Activated naive CD4-positive, alpha-beta T cell treated with anti-CD3 and anti-CD28 coated beads for 36 hours (primary cell): ENCODE data around the gene CLPX. TPM values are rescaled to one million over a fixed set of nuclear protein-coding genes. Genes with fewer than 3 reads are reported as not detected.
"Not testable (repeated sequence)": the region's sequence is repeated elsewhere in the genome, so short reads cannot be mapped to it uniquely, and the experiment has no call there.

Source experiments
- CTCF ChIA-PET: fragments of 350-600 bp; sonication (Branson Sonifier 250); formaldehyde crosslinking; loops from one replicate; lab custom pipeline; 2021; ENCODE audit warnings: antibody characterized with exemption; lab: Charles Lee
- DNase-seq: peaks from one replicate; pipeline ENCODE4 v3.0.0-alpha.2; 2020
- H3K27ac Mint-ChIP-seq: one replicate; pipeline ENCODE4 v1.8.0; 2021; ENCODE audit warnings: mild to moderate bottlenecking, mixed read lengths
- H3K27me3 Mint-ChIP-seq: one replicate; pipeline ENCODE4 v1.8.0; 2021; ENCODE audit warnings: low read depth, mixed read lengths
- H3K36me3 Mint-ChIP-seq: one replicate; pipeline ENCODE4 v1.8.0; 2021; ENCODE audit warnings: low read depth, mixed read lengths
- H3K4me1 Mint-ChIP-seq: one replicate; pipeline ENCODE4 v1.8.0; 2021; ENCODE audit warnings: low read depth, mixed read lengths
- H3K4me3 Mint-ChIP-seq: one replicate; pipeline ENCODE4 v1.8.0; 2021; ENCODE audit warnings: mild to moderate bottlenecking, moderate library complexity, mixed read lengths
- H3K9me3 Mint-ChIP-seq: one replicate; pipeline ENCODE4 v1.8.0; 2021; ENCODE audit warnings: mixed read lengths
- intact Hi-C: fragments of 100-400 bp; cut with micrococcal nuclease; formaldehyde crosslinking; loops from one replicate; pipeline ENCODE4 v1.15.1; 2023
- total RNA-seq, 2 experiments: library from RNA; stranded (reverse); gene quantifications; one replicate each; pipeline ENCODE4 v1.2.3, GENCODE V29; 2021

The CLPX gene
- total RNA-seq, 2 experiments from 2014 or later: 62.7 to 69.9 TPM

DNA sequence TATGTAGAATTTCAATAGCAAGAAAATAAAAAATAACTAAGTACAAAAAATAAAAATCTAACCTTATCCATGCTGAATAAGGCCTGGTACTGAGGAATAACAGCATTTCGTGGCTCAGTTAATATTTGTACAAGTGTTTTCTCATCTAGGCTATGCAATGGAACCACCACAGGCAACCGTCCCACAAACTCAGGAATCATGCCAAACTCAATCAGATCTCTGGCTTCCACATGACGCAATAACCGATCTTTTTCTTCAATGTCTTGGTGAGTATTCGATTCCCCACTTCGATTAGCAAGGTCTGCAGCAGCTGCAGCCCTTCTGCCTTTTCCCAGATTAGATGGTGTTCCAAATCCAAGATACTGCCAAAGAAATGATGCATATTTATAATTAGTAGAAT, 30.4 kb downstream of the CLPX start:
- Mint-ChIP-seq H3K27ac (no peak overlapping the region), H3K4me3 (no peak overlapping the region), H3K36me3 (peaks cover 30% of the 10 kb centered on the region), H3K27me3 (no peaks in the 10 kb centered on the region), H3K9me3 (no peaks in the 10 kb centered on the region), H3K4me1 (no peaks in the 10 kb centered on the region)
- CTCF ChIA-PET: no interaction called here
- DNase-seq: no peak
- intact Hi-C loops: no loop called here

DNA sequence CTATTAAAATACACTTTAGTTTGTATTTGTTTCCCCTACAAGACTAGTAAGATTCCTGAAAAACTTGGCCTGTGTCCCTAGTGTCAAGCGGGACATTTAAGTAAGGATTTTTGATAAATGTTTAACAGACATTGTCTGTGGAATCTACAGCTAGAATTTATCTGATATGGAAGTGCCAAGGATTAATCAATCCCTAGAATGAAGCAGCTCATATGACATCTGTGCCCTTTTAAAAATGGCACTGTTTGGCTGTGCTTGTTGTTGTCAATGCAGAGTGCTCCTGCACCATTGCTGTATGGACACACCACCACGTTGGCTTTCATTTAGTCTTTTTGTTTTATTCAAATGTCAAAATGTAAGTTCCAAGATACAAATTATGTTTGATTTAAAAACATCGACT, 37.2 kb downstream of the CLPX start:
- no peak overlapping the region for H3K27ac Mint-ChIP-seq
- no peaks in the 10 kb centered on the region for H3K27me3 Mint-ChIP-seq
- no peak overlapping the region for H3K4me3 Mint-ChIP-seq
- peaks cover 9% of the 10 kb centered on the region for H3K36me3 Mint-ChIP-seq
- no peaks in the 10 kb centered on the region for H3K9me3 Mint-ChIP-seq
- CTCF ChIA-PET: interaction anchor here (1.1 kb wide), 1 partner anchor 124 kb away, joined by 3 read pairs; no protein-coding TSS in a partner anchor
- intact Hi-C loops: no loop called here
- no peak for DNase-seq
- no peaks in the 10 kb centered on the region for H3K4me1 Mint-ChIP-seq

DNA sequence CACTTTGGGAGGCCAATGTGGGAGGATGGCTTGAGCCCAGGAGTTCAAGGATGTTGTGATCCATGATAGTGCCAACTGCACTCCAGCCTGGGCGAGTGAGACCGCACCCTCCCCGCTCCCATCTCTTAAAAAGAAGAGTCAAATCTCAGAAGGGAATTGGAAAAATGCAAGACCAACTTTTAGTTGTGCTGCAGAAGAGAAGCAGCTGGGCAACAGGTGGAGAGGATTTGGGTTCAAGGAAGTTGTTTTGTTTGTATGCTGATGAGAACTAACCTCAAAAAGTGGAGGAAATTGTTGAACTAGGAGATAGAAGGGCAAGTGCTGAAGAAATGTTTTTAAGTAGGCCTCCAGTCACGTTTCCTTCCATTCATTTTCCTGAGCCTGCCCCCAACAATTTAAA, 38.7 kb downstream of the CLPX start:
- Mint-ChIP-seq H3K36me3 (peaks cover 4% of the 10 kb centered on the region), H3K4me3 (no peak overlapping the region), H3K4me1 (no peaks in the 10 kb centered on the region), H3K27ac (no peak overlapping the region), H3K27me3 (no peaks in the 10 kb centered on the region), H3K9me3 (no peaks in the 10 kb centered on the region)
- CTCF ChIA-PET: no interaction called here
- no peak for DNase-seq
- intact Hi-C loops: no loop called here

DNA sequence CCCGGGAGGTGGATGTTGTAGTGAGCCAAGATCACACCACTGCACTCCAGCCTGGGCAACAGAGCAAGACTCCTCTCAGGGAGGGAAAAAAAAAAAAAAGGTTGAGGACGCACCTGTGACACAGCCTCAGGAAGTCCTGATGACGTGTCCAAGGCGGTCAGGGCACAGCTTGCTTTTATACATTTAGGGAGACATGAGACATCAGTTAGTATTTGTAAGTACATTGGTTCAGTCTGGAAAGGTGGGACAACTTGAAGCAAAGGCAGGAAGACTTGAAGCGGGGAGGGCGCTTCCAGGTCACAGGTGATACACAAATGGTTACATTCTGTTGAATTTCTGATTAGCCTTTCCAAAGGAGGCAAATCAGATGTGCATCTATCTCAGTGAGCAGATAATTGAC, 46.5 kb downstream of the CLPX start:
- H3K36me3 Mint-ChIP-seq, CTCF ChIA-PET: not testable (repeated sequence)
- intact Hi-C loops: loop anchor here (5.0 kb wide), 1 partner anchor 634 kb away; no protein-coding TSS in a partner anchor

DNA sequence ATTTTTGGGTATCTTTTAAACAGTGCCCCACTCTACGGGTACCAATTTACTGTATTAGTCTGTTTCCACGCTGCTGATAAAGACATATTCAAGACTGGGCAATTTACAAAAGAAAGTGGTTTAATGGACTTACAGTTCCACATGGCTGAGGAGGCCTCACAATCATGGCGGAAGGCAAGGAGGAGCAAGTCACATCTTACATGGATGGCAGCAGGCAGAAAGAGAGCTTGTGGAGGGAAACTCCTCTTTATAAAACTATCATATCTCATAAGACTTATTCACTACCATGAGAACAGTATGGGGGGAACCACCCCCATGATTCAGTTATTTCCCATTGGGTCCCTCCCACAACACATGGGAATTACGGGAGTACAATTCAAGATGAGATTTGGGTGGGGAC, 47.2 kb downstream of the CLPX start:
- H3K27me3 Mint-ChIP-seq, H3K4me3 Mint-ChIP-seq, H3K4me1 Mint-ChIP-seq, CTCF ChIA-PET, H3K36me3 Mint-ChIP-seq, DNase-seq, H3K27ac Mint-ChIP-seq: not testable (repeated sequence)
- H3K9me3 Mint-ChIP-seq: peaks cover 10% of the 10 kb centered on the region
- intact Hi-C loops: loop anchor here (5.0 kb wide), 1 partner anchor 634 kb away; no protein-coding TSS in a partner anchor

More for the DNA sequence above, 46.5 kb downstream of the CLPX start:
- not testable (repeated sequence) for H3K27ac Mint-ChIP-seq, H3K27me3 Mint-ChIP-seq, DNase-seq, H3K4me3 Mint-ChIP-seq, H3K4me1 Mint-ChIP-seq
- H3K9me3 Mint-ChIP-seq: peaks cover 10% of the 10 kb centered on the region

DNA sequence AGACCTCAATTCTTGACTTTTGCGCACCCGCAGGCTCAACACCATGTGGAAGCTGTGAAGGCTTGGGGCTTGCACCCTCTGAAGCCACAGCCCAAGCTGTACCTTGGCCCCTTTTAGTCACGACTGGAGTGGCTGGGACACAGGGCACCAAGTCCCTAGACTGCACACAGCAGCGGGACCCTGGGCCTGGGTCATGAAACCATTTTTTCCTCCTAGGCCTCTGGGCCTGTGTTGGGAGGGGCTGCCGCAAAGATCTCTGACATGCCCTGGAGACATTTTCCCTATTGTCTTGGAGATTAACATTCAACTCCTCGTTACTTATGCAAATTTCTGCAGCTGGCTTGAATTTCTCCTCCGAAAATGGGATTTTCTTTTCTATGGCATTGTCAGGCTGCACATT, 48.1 kb downstream of the CLPX start:
- intact Hi-C loops: loop anchor here (5.0 kb wide), 1 partner anchor 635 kb away; no protein-coding TSS in a partner anchor
- H3K27ac Mint-ChIP-seq, H3K36me3 Mint-ChIP-seq, H3K27me3 Mint-ChIP-seq, H3K4me1 Mint-ChIP-seq, DNase-seq, CTCF ChIA-PET, H3K4me3 Mint-ChIP-seq: not testable (repeated sequence)
- peaks cover 10% of the 10 kb centered on the region for H3K9me3 Mint-ChIP-seq

DNA sequence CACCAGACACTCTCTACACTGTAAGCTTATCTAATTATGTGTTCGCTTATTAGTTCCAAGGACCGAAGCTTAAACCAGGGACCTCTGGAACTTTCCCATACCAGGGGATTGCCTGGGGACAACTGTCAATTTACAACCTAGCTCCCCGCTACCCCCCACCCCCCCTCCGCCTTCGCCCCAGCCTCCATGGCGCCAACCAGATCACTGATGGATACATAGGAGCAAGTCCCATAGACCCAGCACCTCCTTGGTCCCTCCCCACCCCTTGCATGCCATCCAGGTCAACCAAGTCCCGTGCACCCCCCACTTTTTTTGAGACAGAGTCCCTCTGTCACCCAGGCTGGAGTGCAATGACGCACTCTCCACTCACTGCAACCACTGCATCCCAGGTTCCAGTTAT, 50.6 kb downstream of the CLPX start:
- Mint-ChIP-seq H3K4me1 (peaks cover 23% of the 10 kb centered on the region), H3K36me3 (peaks cover 7% of the 10 kb centered on the region), H3K9me3 (peaks cover 10% of the 10 kb centered on the region), H3K4me3 (peak overlapping the region; percentile 84), H3K27ac (no peak overlapping the region), H3K27me3 (no peaks in the 10 kb centered on the region)
- CTCF ChIA-PET: interaction anchor here (0.7 kb wide), 1 partner anchor 384 kb away, joined by 5 read pairs; no protein-coding TSS in a partner anchor
- intact Hi-C loops: no loop called here
- DNase-seq: no peak

DNA sequence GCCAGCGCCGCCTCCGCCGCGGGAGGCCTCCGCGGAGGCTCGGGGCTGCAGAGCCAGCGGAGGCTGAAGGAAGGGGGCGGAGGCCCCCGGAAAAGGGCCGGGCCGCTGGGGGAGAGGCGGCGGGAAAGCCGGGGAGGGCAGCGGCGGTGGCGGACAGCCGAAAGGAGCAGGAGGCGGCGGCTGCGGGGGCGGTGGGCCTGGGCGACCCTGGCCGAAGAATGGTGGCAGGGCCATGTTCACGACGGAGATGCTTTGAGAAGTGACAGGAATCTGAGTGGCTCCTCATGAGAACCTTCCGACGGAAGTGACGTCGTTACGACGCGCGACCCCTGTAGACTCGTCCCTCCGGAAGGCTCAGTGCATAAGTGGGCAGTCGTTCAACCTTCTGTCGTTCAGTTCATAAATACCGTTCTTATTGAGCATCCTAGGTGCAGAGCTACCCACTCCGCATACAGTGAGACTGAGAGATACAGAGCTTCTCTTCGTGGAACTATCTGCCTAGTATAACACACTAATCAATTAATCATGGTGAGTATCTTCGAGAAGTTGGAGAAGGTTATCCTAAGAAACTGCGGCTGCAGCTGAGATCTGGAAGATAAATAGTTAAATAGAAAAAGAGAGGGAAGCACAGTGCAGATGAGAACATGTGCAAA, 51.5 kb downstream of the CLPX start, which contains the start of gene PDCD7:
Gene PDCD7, minus strand, starts transcription at position 261 of the 653 bp plus-strand sequence. Its CDS starts 27 bp downstream, at position 234.
- Mint-ChIP-seq H3K4me3 (peak within 1 kb of the TSS; percentile 85), H3K4me1 (peaks cover 23% of the 10 kb centered on the region), H3K36me3 (peaks cover 7% of the 10 kb centered on the region), H3K27ac (peak within 1 kb of the TSS; percentile 82), H3K9me3 (peaks cover 10% of the 10 kb centered on the region), H3K27me3 (no peaks in the 10 kb centered on the region)
- intact Hi-C loops: loop anchor here (1.0 to 2.0 kb wide), 2 partner anchors 52 to 163 kb away; partner anchors contain the start of genes CLPX and RNU5A-1
- CTCF ChIA-PET: no interaction called here
- peak; percentile 90 for DNase-seq

DNA sequence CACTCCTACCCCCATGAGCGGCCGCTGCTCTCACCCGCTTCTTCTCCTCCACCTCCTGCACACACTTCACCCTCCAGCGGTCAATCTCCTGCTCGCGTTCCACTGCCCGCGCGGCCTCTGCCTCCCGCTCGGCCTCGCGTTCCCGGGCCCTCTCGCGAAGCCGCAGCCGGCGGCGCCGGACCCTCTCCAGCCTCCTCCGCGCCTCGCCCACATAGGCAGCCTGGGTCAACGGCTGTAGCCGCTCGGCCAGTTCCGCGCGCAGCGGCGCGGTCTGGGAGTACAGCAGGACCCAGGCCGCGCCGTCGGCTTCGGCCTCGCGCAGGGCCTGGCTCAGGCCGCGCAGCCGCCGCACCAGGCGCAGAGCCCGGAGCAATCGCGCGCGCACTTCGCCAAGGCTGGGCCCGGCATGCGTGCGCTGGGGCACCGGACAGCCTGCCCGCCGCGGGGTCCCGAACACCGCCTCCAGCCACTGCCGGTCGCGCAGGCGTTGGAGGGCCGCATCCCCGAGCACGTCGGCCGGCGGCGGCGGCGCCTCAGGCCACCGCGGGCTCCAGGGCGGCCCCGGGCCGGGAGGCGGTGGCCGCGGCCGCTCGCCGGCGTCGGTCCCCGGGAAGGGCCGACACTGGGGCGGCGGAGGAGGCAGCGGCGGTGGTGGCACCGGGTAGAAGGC, 52.1 kb downstream of the CLPX start:
- DNase-seq: peak; percentile 11
- CTCF ChIA-PET: no interaction called here
- H3K27me3 Mint-ChIP-seq: no peaks in the 10 kb centered on the region

DNA sequence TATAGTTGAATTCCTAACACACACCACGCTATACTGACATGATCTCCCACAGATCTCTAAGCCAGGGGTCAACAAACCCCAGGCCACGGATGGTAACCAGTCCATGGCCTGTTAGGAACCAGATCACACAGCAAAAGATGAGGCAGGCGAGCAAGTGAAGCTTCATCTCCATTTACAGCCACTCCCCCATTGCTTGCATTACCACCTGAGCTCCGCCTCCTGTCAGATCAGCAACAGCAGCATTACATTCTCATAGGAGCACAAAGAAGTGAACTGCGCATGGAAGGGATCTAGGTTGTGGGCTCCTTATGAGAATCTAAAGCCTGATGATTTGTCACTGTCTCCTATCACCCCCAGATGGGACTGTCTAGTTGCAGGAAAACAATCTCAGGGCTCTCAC, 54.2 kb downstream of the CLPX start:
- no peak for DNase-seq

More for the DNA sequence above, 52.1 kb downstream of the CLPX start:
- Mint-ChIP-seq H3K4me3 (peak overlapping the region; percentile 85), H3K4me1 (peaks cover 24% of the 10 kb centered on the region), H3K27ac (peak overlapping the region; percentile 38), H3K9me3 (peaks cover 10% of the 10 kb centered on the region), H3K36me3 (peaks cover 9% of the 10 kb centered on the region)
- intact Hi-C loops: loop anchor here (1.0 to 2.0 kb wide), 2 partner anchors 52 to 164 kb away; partner anchors contain the start of genes CLPX and RNU5A-1

DNA sequence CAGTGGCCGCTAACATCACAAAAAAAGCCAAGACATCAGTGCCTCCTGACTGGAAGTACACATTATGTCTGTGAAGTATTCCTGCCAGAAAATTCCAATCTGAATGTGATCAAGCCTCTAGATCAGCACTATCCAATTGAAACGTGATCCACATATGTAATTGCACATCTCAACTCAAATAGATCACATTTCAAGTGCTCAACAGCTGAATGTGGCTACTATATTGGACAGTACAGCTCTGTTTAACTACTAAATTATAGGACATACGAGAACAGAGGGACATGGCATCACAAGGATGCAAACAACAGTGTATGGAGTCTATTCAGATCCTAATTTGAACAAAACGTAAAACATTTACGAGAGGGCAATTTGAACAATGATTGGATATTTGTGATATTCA, 69.6 kb downstream of the CLPX start:
- Mint-ChIP-seq H3K9me3 (no peaks in the 10 kb centered on the region), H3K4me1 (no peaks in the 10 kb centered on the region), H3K27ac (no peak overlapping the region), H3K36me3 (peaks cover 22% of the 10 kb centered on the region), H3K4me3 (no peak overlapping the region), H3K27me3 (no peaks in the 10 kb centered on the region)
- intact Hi-C loops: no loop called here
- CTCF ChIA-PET: no interaction called here
- DNase-seq: no peak

More for the DNA sequence above, 54.2 kb downstream of the CLPX start:
- H3K36me3 Mint-ChIP-seq: peaks cover 12% of the 10 kb centered on the region
- no peaks in the 10 kb centered on the region for H3K9me3 Mint-ChIP-seq
- no peaks in the 10 kb centered on the region for H3K27me3 Mint-ChIP-seq
- peaks cover 28% of the 10 kb centered on the region for H3K4me1 Mint-ChIP-seq
- H3K4me3 Mint-ChIP-seq: no peak overlapping the region
- CTCF ChIA-PET: no interaction called here
- no peak overlapping the region for H3K27ac Mint-ChIP-seq
- intact Hi-C loops: no loop called here

DNA sequence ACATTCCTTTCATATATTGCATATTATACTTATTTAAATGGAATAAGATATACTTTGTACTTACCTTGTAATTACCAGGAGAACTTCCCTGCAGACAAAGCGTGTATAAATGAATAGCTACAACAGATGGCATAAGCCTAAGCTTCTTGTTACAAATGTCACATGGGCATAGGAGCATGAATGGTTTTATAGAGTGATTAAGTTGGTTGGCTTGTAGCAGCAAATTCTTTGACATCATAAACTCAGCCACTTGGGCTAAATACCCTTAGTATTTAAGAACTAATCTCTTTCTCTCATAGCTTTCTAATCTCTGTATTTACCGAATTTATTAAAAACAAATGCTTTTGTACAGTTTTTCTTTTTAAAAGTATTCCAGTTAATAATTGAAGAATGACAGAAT, 70.1 kb downstream of the CLPX start, which contains the start of gene UBAP1L:
Gene UBAP1L, minus strand, starts transcription at position 115 of the 400 bp plus-strand sequence. CDS start 8,985 bp downstream, outside the sequence.
- Mint-ChIP-seq H3K27me3 (no peaks in the 10 kb centered on the region), H3K4me3 (no peak within 1 kb of the TSS), H3K36me3 (peaks cover 22% of the 10 kb centered on the region), H3K27ac (peak within 1 kb of the TSS; percentile 26), H3K4me1 (no peaks in the 10 kb centered on the region), H3K9me3 (no peaks in the 10 kb centered on the region)
- no peak for DNase-seq
- CTCF ChIA-PET: no interaction called here
- intact Hi-C loops: no loop called here
